ENCODE measurements around the gene LTV1. TPM values are rescaled to one million over a fixed set of nuclear protein-coding genes. Genes with fewer than 3 reads are reported as not detected.

The LTV1 gene
- total and polyA plus RNA-seq, 4 donors = 16.5 to 20.3 (median 18.4) TPM

GRCh38 chr6:143807103-143807772 is 35.9 kb upstream of the LTV1 start:
- peak overlapping the region; percentile 22 to 75 for H3K27ac ChIP-seq (ENCODE audit: low read depth in 1 of 2, low read length in 2 of 2)
- WGBS, 2 donors = 53% methylated on average over 6 of the region's 6 CpGs
- intact Hi-C loops (cut with DNase I) = loop anchor here in 1 of 2 donors (10.0 kb wide), 1 partner anchor 122 kb away; no protein-coding TSS in a partner anchor
- ATAC-seq (ENCODE audit: low FRiP score) (no peak), DNase-seq (no peak)
- H3K4me3 ChIP-seq (ENCODE audit: low read length in 2 of 2) = no peak overlapping the region
- H3K4me1 ChIP-seq (ENCODE audit: control insufficient read depth in 1 of 2, insufficient read depth in 2 of 2, low read length in 2 of 2) = peaks cover 5 to 10% of the 10 kb centered on the region in 2 donors
- no peaks in the 10 kb centered on the region for H3K36me3 ChIP-seq (ENCODE audit: control insufficient read depth in 1 of 2, insufficient read depth in 2 of 2, low read length in 1 of 2)
- H3K27me3 ChIP-seq (ENCODE audit: control insufficient read depth in 1 of 2, insufficient read depth in 2 of 2, low read length in 1 of 2) = no peaks in the 10 kb centered on the region
- no peaks in the 10 kb centered on the region for H3K9me3 ChIP-seq (ENCODE audit: control insufficient read depth, low read length)

GRCh38 chr6:143810745-143811144 is 32.4 kb upstream of the LTV1 start:
- no peak overlapping the region for H3K27ac ChIP-seq (ENCODE audit: low read depth in 1 of 2, low read length in 2 of 2)
- ATAC-seq (ENCODE audit: low FRiP score) (no peak), DNase-seq (no peak)
- 88 to 94% methylated on average over 2 of the region's 2 CpGs for WGBS, 2 donors
- H3K27me3 ChIP-seq (ENCODE audit: control insufficient read depth in 1 of 2, insufficient read depth in 2 of 2, low read length in 1 of 2) = no peaks in the 10 kb centered on the region
- H3K9me3 ChIP-seq (ENCODE audit: control insufficient read depth, low read length) = no peaks in the 10 kb centered on the region
- H3K36me3 ChIP-seq (ENCODE audit: control insufficient read depth in 1 of 2, insufficient read depth in 2 of 2, low read length in 1 of 2) = no peaks in the 10 kb centered on the region
- intact Hi-C loops (cut with DNase I) = no loop called here
- H3K4me1 ChIP-seq (ENCODE audit: control insufficient read depth in 1 of 2, insufficient read depth in 2 of 2, low read length in 2 of 2) = peaks cover 8% of the 10 kb centered on the region in 2 donors
- H3K4me3 ChIP-seq (ENCODE audit: low read length in 2 of 2) = no peak overlapping the region

GRCh38 chr6:143811501-143812157 is 31.5 kb upstream of the LTV1 start:
- WGBS, 2 donors = 29 to 35% methylated on average over 2 of the region's 2 CpGs
- Histone ChIP-seq H3K27me3 (ENCODE audit: control insufficient read depth in 1 of 2, insufficient read depth in 2 of 2, low read length in 1 of 2) (no peaks in the 10 kb centered on the region), H3K27ac (ENCODE audit: low read depth in 1 of 2, low read length in 2 of 2) (no peak overlapping the region), H3K4me3 (ENCODE audit: low read length in 2 of 2) (no peak overlapping the region), H3K4me1 (ENCODE audit: control insufficient read depth in 1 of 2, insufficient read depth in 2 of 2, low read length in 2 of 2) (peaks cover 7 to 8% of the 10 kb centered on the region in 2 donors), H3K9me3 (ENCODE audit: control insufficient read depth, low read length) (no peaks in the 10 kb centered on the region), H3K36me3 (ENCODE audit: control insufficient read depth in 1 of 2, insufficient read depth in 2 of 2, low read length in 1 of 2) (no peaks in the 10 kb centered on the region)
- DNase-seq (no peak), ATAC-seq (ENCODE audit: low FRiP score) (no peak)
- intact Hi-C loops (cut with DNase I) = no loop called here

DNA sequence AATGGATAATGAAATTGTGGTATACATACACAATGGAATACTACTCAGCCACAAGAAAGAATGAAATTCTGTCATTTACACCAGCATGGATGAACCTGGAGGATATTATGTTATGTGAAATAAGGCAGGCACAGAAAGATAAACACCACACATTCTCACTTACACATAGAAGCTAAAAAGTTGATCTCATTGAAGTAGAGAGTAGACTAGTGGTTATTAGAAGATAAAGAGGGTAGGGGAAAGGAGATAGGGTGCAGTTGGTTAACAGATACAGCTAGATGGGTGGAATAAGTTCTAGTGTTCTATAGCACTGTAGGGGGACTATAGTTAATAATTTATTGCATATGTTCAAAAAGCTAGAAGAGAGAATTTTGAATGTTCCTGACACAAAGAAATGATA is 25.5 kb upstream of the LTV1 start:
- Histone ChIP-seq H3K4me1 (ENCODE audit: control insufficient read depth in 1 of 2, insufficient read depth in 2 of 2, low read length in 2 of 2) (peaks cover 0 to 2% of the 10 kb centered on the region in 2 donors), H3K27me3 (ENCODE audit: control insufficient read depth in 1 of 2, insufficient read depth in 2 of 2, low read length in 1 of 2) (no peaks in the 10 kb centered on the region), H3K4me3 (ENCODE audit: low read length in 2 of 2) (no peak overlapping the region), H3K27ac (ENCODE audit: low read depth in 1 of 2, low read length in 2 of 2) (no peak overlapping the region), H3K36me3 (ENCODE audit: control insufficient read depth in 1 of 2, insufficient read depth in 2 of 2, low read length in 1 of 2) (peaks cover 0 to 1% of the 10 kb centered on the region in 2 donors), H3K9me3 (ENCODE audit: control insufficient read depth, low read length) (no peaks in the 10 kb centered on the region)
- ATAC-seq (ENCODE audit: low FRiP score) (no peak), DNase-seq (no peak)
- intact Hi-C loops (cut with DNase I) = no loop called here

- H3K27ac ChIP-seq (ENCODE audit: low read depth in 1 of 2, low read length in 2 of 2) = no peak overlapping the region
- H3K4me3 ChIP-seq (ENCODE audit: low read length in 2 of 2) = no peak overlapping the region
- no peaks in the 10 kb centered on the region for H3K9me3 ChIP-seq (ENCODE audit: control insufficient read depth, low read length)
- H3K36me3 ChIP-seq (ENCODE audit: control insufficient read depth in 1 of 2, insufficient read depth in 2 of 2, low read length in 1 of 2) = peaks cover 0 to 1% of the 10 kb centered on the region in 2 donors
- WGBS, 2 donors = 93 to 96% methylated on average over 6 of the region's 6 CpGs
- no peak for DNase-seq
- H3K27me3 ChIP-seq (ENCODE audit: control insufficient read depth in 1 of 2, insufficient read depth in 2 of 2, low read length in 1 of 2) = no peaks in the 10 kb centered on the region
- peaks cover 2 to 8% of the 10 kb centered on the region in 2 donors for H3K4me1 ChIP-seq (ENCODE audit: control insufficient read depth in 1 of 2, insufficient read depth in 2 of 2, low read length in 2 of 2)
- intact Hi-C loops (cut with DNase I) = no loop called here
- no peak for ATAC-seq (ENCODE audit: low FRiP score)
These were observed 21.8 kb upstream of the LTV1 start for GRCh38 chr6:143821359-143821758.

DNA sequence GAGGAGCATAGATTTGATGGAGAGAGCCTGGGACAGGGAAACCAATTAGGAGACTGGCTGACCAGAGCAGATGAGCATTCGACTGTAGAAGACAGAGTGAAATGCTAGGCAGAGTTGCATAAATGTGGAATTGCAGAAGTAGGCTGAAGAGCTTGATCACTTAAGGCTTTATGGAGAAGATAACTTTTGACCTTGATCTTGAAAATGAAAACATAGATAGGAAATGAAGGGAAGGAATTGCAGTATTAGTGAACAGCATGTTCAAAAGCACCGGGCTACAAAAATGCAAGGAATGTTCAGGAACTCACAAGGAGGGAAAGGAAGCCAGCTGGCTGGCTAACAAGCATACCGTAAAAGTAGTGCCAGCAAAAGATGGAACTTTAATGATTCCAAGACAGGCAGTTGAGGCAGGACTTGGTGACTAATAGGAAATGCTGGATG is 20.5 kb upstream of the LTV1 start:
- Histone ChIP-seq H3K36me3 (ENCODE audit: control insufficient read depth in 1 of 2, insufficient read depth in 2 of 2, low read length in 1 of 2) (peaks cover 0 to 1% of the 10 kb centered on the region in 2 donors), H3K27ac (ENCODE audit: low read depth in 1 of 2, low read length in 2 of 2) (peak overlapping the region in 1 of 2 donors; percentile 63), H3K27me3 (ENCODE audit: control insufficient read depth in 1 of 2, insufficient read depth in 2 of 2, low read length in 1 of 2) (no peaks in the 10 kb centered on the region), H3K9me3 (ENCODE audit: control insufficient read depth, low read length) (no peaks in the 10 kb centered on the region), H3K4me1 (ENCODE audit: control insufficient read depth in 1 of 2, insufficient read depth in 2 of 2, low read length in 2 of 2) (peaks cover 2 to 8% of the 10 kb centered on the region in 2 donors), H3K4me3 (ENCODE audit: low read length in 2 of 2) (no peak overlapping the region)
- 25 to 29% methylated on average over 3 of the region's 3 CpGs for whole genome bisulfite sequencing, 2 donors
- no peak for ATAC-seq (ENCODE audit: low FRiP score)
- intact Hi-C loops (cut with DNase I) = no loop called here
- no peak for DNase-seq

GRCh38 chr6:143823548-143823947 is 19.6 kb upstream of the LTV1 start:
- DNase-seq (no peak), ATAC-seq (ENCODE audit: low FRiP score) (no peak)
- Histone ChIP-seq H3K4me1 (ENCODE audit: control insufficient read depth in 1 of 2, insufficient read depth in 2 of 2, low read length in 2 of 2) (peaks cover 2 to 8% of the 10 kb centered on the region in 2 donors), H3K27ac (ENCODE audit: low read depth in 1 of 2, low read length in 2 of 2) (peak overlapping the region in 1 of 2 donors; percentile 71), H3K27me3 (ENCODE audit: control insufficient read depth in 1 of 2, insufficient read depth in 2 of 2, low read length in 1 of 2) (no peaks in the 10 kb centered on the region), H3K4me3 (ENCODE audit: low read length in 2 of 2) (no peak overlapping the region), H3K36me3 (ENCODE audit: control insufficient read depth in 1 of 2, insufficient read depth in 2 of 2, low read length in 1 of 2) (peaks cover 0 to under 1% of the 10 kb centered on the region in 2 donors), H3K9me3 (ENCODE audit: control insufficient read depth, low read length) (no peaks in the 10 kb centered on the region)
- 91 to 95% methylated on average over 6 of the region's 6 CpGs for WGBS, 2 donors
- intact Hi-C loops (cut with DNase I) = no loop called here

- intact Hi-C loops (cut with DNase I) = no loop called here
- H3K4me3 ChIP-seq (ENCODE audit: low read length in 2 of 2) = no peak overlapping the region
- DNase-seq = no peak
- H3K27me3 ChIP-seq (ENCODE audit: control insufficient read depth in 1 of 2, insufficient read depth in 2 of 2, low read length in 1 of 2) = no peaks in the 10 kb centered on the region
- no peak for ATAC-seq (ENCODE audit: low FRiP score)
- no peaks in the 10 kb centered on the region for H3K36me3 ChIP-seq (ENCODE audit: control insufficient read depth in 1 of 2, insufficient read depth in 2 of 2, low read length in 1 of 2)
- H3K9me3 ChIP-seq (ENCODE audit: control insufficient read depth, low read length) = no peaks in the 10 kb centered on the region
- peaks cover 2 to 8% of the 10 kb centered on the region in 2 donors for H3K4me1 ChIP-seq (ENCODE audit: control insufficient read depth in 1 of 2, insufficient read depth in 2 of 2, low read length in 2 of 2)
- no peak overlapping the region for H3K27ac ChIP-seq (ENCODE audit: low read depth in 1 of 2, low read length in 2 of 2)
These were observed 14.6 kb upstream of the LTV1 start for GRCh38 chr6:143828572-143828971.

DNA sequence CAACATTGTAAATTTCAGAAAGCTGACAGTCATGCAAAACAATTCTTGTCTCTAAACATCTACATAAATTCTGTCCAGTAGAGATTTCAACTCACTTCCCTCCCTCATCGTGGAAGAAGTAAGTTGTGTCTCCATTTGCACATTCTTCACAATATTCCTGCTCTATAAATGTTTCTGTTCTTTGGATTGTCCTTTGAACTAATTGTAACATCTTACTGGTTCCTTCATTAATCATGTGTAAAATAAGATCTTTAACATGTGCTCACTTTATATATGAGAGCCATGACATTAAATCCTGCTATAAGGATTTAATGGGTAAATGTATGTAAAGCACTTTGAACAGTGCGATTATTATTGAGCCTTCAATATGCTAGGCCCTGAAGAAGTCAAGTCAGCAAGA is 7.0 kb upstream of the LTV1 start:
- intact Hi-C loops (cut with DNase I) = no loop called here
- Histone ChIP-seq H3K4me3 (ENCODE audit: low read length in 2 of 2) (no peak overlapping the region), H3K27me3 (ENCODE audit: control insufficient read depth in 1 of 2, insufficient read depth in 2 of 2, low read length in 1 of 2) (no peaks in the 10 kb centered on the region), H3K27ac (ENCODE audit: low read depth in 1 of 2, low read length in 2 of 2) (no peak overlapping the region), H3K4me1 (ENCODE audit: control insufficient read depth in 1 of 2, insufficient read depth in 2 of 2, low read length in 2 of 2) (peaks cover 2 to 5% of the 10 kb centered on the region in 2 donors), H3K36me3 (ENCODE audit: control insufficient read depth in 1 of 2, insufficient read depth in 2 of 2, low read length in 1 of 2) (no peaks in the 10 kb centered on the region), H3K9me3 (ENCODE audit: control insufficient read depth, low read length) (no peaks in the 10 kb centered on the region)
- WGBS, 2 donors = 91 to 94% methylated on average over 2 of the region's 2 CpGs
- no peak for ATAC-seq (ENCODE audit: low FRiP score)
- DNase-seq = no peak

Data from aorta (tissue), 5 donors.